IMR-90 (cell line): Measurements from ENCODE around the gene PDCL3. TPM values are rescaled to one million over a fixed set of nuclear protein-coding genes. Genes with fewer than 3 reads are reported as not detected.

Experiments used
- ATAC-seq: fragments of 200-7000 bp; cut with Tn5 transposase; 2 replicates; pipeline ENCODE4 v1.9.1; 2020; ENCODE audit warnings: low read depth, mild to moderate bottlenecking, moderate library complexity
- BruUV-seq: library from RNA; stranded (reverse); fragments of 400-500 nt; replicated peaks from 2 replicates; lab custom pipeline; 2021; lab: Mats Ljungman, UMichigan
- CTCF ChIA-PET: fragments of 300-600 bp; formaldehyde crosslinking; extraction: SDS; loops from one replicate; lab custom pipeline; 2021; ENCODE audit warnings: antibody characterized with exemption; lab: Yijun Ruan, JAX
- POLR2A ChIA-PET: fragments of 300-600 bp; sonication (Branson Sonifier 250); formaldehyde crosslinking; loops from one replicate; lab custom pipeline; 2022; ENCODE audit warnings: antibody characterized with exemption; ENCODE audit not compliant: unreplicated experiment; lab: Charles Lee
- DNase-seq: peaks from one replicate; pipeline ENCODE4 v3.0.0; 2013
- H2AFZ ChIP-seq: replicated peaks from 2 replicates; pipeline ENCODE3; 2013; ENCODE audit warnings: low read length, mild to moderate bottlenecking; ENCODE audit not compliant: poor library complexity
- H2AK5ac ChIP-seq: 2 replicates; pipeline ENCODE4 v1.6.1; 2013; ENCODE audit warnings: low read depth, low read length, inconsistent platforms
- H2AK9ac ChIP-seq: replicated peaks from 2 replicates; pipeline ENCODE3; 2013; ENCODE audit warnings: mild to moderate bottlenecking, low read depth, low read length, moderate library complexity; ENCODE audit not compliant: poor library complexity
- H2BK120ac ChIP-seq: 2 replicates; pipeline ENCODE4 v1.6.1; 2013; ENCODE audit warnings: low read depth, low read length, inconsistent platforms
- H2BK15ac ChIP-seq: 3 replicates; pipeline ENCODE4 v1.6.1; 2013; ENCODE audit warnings: low read depth, low read length, inconsistent platforms
- H2BK20ac ChIP-seq: 2 replicates; pipeline ENCODE4 v1.6.1; 2013; ENCODE audit warnings: low read depth, mild to moderate bottlenecking, inconsistent platforms, low read length, moderate library complexity
- H2BK5ac ChIP-seq: 2 replicates; pipeline ENCODE4 v1.6.1; 2013; ENCODE audit warnings: mild to moderate bottlenecking, low read depth, low read length, inconsistent platforms; ENCODE audit not compliant: poor library complexity, severe bottlenecking
- H3K14ac ChIP-seq: replicated peaks from 2 replicates; pipeline ENCODE4 v1.6.1; 2013; ENCODE audit warnings: low read depth, low read length, inconsistent platforms
- H3K18ac ChIP-seq: 2 replicates; pipeline ENCODE4 v1.6.1; 2013; ENCODE audit warnings: low read depth, low read length, control low read depth
- H3K23ac ChIP-seq: 2 replicates; pipeline ENCODE4 v1.6.1; 2013; ENCODE audit warnings: low read depth, low read length, inconsistent platforms
- H3K27ac ChIP-seq: 2 replicates; pipeline ENCODE4 v1.5.1; 2013; ENCODE audit warnings: mild to moderate bottlenecking, control low read depth, low read length; ENCODE audit not compliant: insufficient read depth
- H3K27me3 ChIP-seq: 2 replicates; pipeline ENCODE4 v1.6.1; 2013; ENCODE audit warnings: low read length; ENCODE audit not compliant: control insufficient read depth, insufficient read depth
- H3K36me3 ChIP-seq: 2 replicates; pipeline ENCODE4 v1.6.1; 2013; ENCODE audit warnings: low read length, mixed read lengths; ENCODE audit not compliant: control insufficient read depth, insufficient read depth
- H3K4ac ChIP-seq: 2 replicates; pipeline ENCODE4 v1.6.1; 2013; ENCODE audit warnings: low read depth, low read length, inconsistent platforms
- H3K4me1 ChIP-seq: 2 replicates; pipeline ENCODE4 v1.6.1; 2013; ENCODE audit warnings: low read length, mixed read lengths; ENCODE audit not compliant: control insufficient read depth, insufficient read depth
- H3K4me2 ChIP-seq: 2 replicates; pipeline ENCODE4 v1.6.1; 2013; ENCODE audit warnings: low read depth, mild to moderate bottlenecking, control low read depth, low read length, moderate library complexity
- H3K4me3 ChIP-seq: 2 replicates; pipeline ENCODE4 v1.5.1; 2013; ENCODE audit warnings: low read depth, mild to moderate bottlenecking, control low read depth, low read length, moderate library complexity; ENCODE audit not compliant: insufficient read depth
- H3K56ac ChIP-seq: 2 replicates; pipeline ENCODE4 v1.6.1; 2013; ENCODE audit warnings: low read length, inconsistent platforms; ENCODE audit not compliant: insufficient read depth; ENCODE audit errors: extremely low read depth
- H3K79me1 ChIP-seq, 2 experiments: 2 replicates each; pipeline ENCODE4 v1.6.1; 2013; ENCODE audit warnings: low read length in 2 of 2, inconsistent platforms in 1 of 2, low read depth in 1 of 2
- H3K9ac ChIP-seq: 2 replicates; pipeline ENCODE4 v1.6.1; 2013; ENCODE audit warnings: low read depth, low read length, control low read depth
- H3K9me1 ChIP-seq: 2 replicates; pipeline ENCODE4 v1.6.1; 2013; ENCODE audit warnings: low read length, inconsistent platforms; ENCODE audit not compliant: insufficient read depth
- H3K9me3 ChIP-seq: 2 replicates; pipeline ENCODE4 v1.6.1; 2013; ENCODE audit warnings: low read length; ENCODE audit not compliant: control insufficient read depth, insufficient read depth
- H4K20me1 ChIP-seq: 2 replicates; pipeline ENCODE4 v1.6.1; 2013; ENCODE audit warnings: low read length, inconsistent platforms; ENCODE audit not compliant: insufficient read depth
- H4K5ac ChIP-seq: 2 replicates; pipeline ENCODE4 v1.6.1; 2013; ENCODE audit warnings: mild to moderate bottlenecking, low read depth, low read length, control low read depth
- H4K8ac ChIP-seq, 2 experiments: 2 replicates each; pipeline ENCODE4 v1.6.1; 2013; ENCODE audit warnings: low read depth in 2 of 2, low read length in 2 of 2, control low read depth in 1 of 2, inconsistent platforms in 1 of 2
- H4K91ac ChIP-seq: 2 replicates; pipeline ENCODE4 v1.6.1; 2013; ENCODE audit warnings: low read depth, low read length, inconsistent platforms; ENCODE audit not compliant: insufficient read depth
- CEBPB ChIP-seq: IDR thresholded peaks from 2 replicates; pipeline ENCODE4 v1.6.1; 2012; ENCODE audit warnings: low read depth, low read length, improper control_type of control experiment
- CHD1 ChIP-seq: IDR thresholded peaks from 2 replicates; pipeline ENCODE4 v1.6.1; 2012; ENCODE audit warnings: low read depth, low read length, improper control_type of control experiment
- FOS ChIP-seq: fragments of 150-350 bp; IDR thresholded peaks from 2 replicates; pipeline ENCODE4 v1.6.1; 2016; ENCODE audit warnings: low read depth, low read length
- MAFK ChIP-seq: IDR thresholded peaks from 2 replicates; pipeline ENCODE4 v1.6.1; 2012; ENCODE audit warnings: low read depth, low read length, improper control_type of control experiment
- MAZ ChIP-seq: IDR thresholded peaks from 2 replicates; pipeline ENCODE4 v1.6.1; 2012; ENCODE audit warnings: low read depth, mild to moderate bottlenecking, low read length, improper control_type of control experiment, moderate library complexity, borderline replicate concordance
- MXI1 ChIP-seq: IDR thresholded peaks from 2 replicates; pipeline ENCODE4 v1.6.1; 2012; ENCODE audit warnings: low read depth, mild to moderate bottlenecking, low read length, moderate library complexity, borderline replicate concordance
- NFE2L2 ChIP-seq: fragments of 150-350 bp; IDR thresholded peaks from 2 replicates; pipeline ENCODE4 v1.6.1; 2016; ENCODE audit warnings: low read depth, mild to moderate bottlenecking, low read length
- RAD21 ChIP-seq: IDR thresholded peaks from 2 replicates; pipeline ENCODE4 v1.6.1; 2012; ENCODE audit warnings: low read length, improper control_type of control experiment
- SMC3 ChIP-seq: fragments of 150-350 bp; IDR thresholded peaks from 2 replicates; pipeline ENCODE4 v1.6.1; 2016; ENCODE audit warnings: low read depth, mild to moderate bottlenecking, antibody characterized with exemption, low read length, moderate library complexity
- WGBS, 2 experiments: methylation state at CpG; one replicate each; pipeline versions ENCODE4 v1.1.5 to v1.1.7; 2013; ENCODE audit warnings: missing lambda C conversion rate in 2 of 2; ENCODE audit not compliant: insufficient read length in 1 of 2; ENCODE audit errors: extremely low coverage in 2 of 2; 5-methylcytosine and 5-hydroxymethylcytosine counted together
- dilution Hi-C: fragments of 300-500 bp; cut with HindIII; formaldehyde crosslinking; loops from one replicate; pipeline ENCODE4 v1.14.3; 2018; ENCODE audit warnings: low sequenced_read_pairs; ENCODE audit not compliant: unreplicated experiment
- in situ Hi-C: fragments of 300-500 bp; cut with MboI; formaldehyde crosslinking; loops from 3 replicates; pipeline ENCODE4 v1.14.3; 2019; ENCODE audit warnings: low sequenced_read_pairs, inconsistent platforms, mixed read lengths
- intact Hi-C: fragments of 100-400 bp; cut with micrococcal nuclease; formaldehyde crosslinking; loops from 2 replicates; pipeline ENCODE4 v1.10.0; 2022
- polyA plus RNA-seq, 3 experiments: library from polyadenylated mRNA; depleted of rRNA; stranded (reverse); fragments of >200 nt; gene quantifications; 2 replicates each; pipeline ENCODE4 v1.2.3, GENCODE V29; 2012; ENCODE audit warnings: low replicate concordance in 1 of 3
- total RNA-seq: library from RNA; depleted of rRNA; stranded (reverse); fragments of >200 nt; gene quantifications from 2 replicates; pipeline ENCODE4 v1.2.3, GENCODE V29; 2012
- TF ChIP-seq, protein P1 (sequence below): fragments of 150-350 bp; IDR thresholded peaks from 2 replicates; pipeline ENCODE4 v1.6.1; 2016; ENCODE audit warnings: low read depth, mild to moderate bottlenecking, low read length, moderate library complexity, borderline replicate concordance
- TF ChIP-seq, protein P2 (sequence below): fragments of 150-350 bp; IDR thresholded peaks from 2 replicates; pipeline ENCODE4 v1.6.1; 2017; ENCODE audit warnings: mild to moderate bottlenecking, antibody characterized with exemption, low read length, low read depth

PDCL3 gene
- total and polyA plus RNA-seq, 2 of the 4 experiments (the other 2 are of a cell fraction), result 9.5 to 26.4 TPM

GRCh38 chr2:100614455-100615000 lies 51.7 kb downstream of the PDCL3 start:
- Histone ChIP-seq H4K8ac (no peak overlapping the region), H2BK120ac (no peak overlapping the region), H3K9ac (no peak overlapping the region), H2AFZ (no peak overlapping the region), H3K56ac (no peak overlapping the region), H3K4me2 (no peak overlapping the region), H2BK20ac (no peak overlapping the region), H4K20me1 (no peaks in the 10 kb centered on the region), H4K91ac (no peak overlapping the region), H3K27me3 (peaks cover 29% of the 10 kb centered on the region), H3K27ac (no peak overlapping the region), H3K36me3 (no peaks in the 10 kb centered on the region), H3K4ac (no peak overlapping the region), H3K14ac (no peak overlapping the region), H2BK5ac (no peak overlapping the region), H4K5ac (no peak overlapping the region), H3K4me1 (no peaks in the 10 kb centered on the region), H3K4me3 (no peak overlapping the region), H3K79me1 (no peaks in the 10 kb centered on the region), H3K9me3 (no peaks in the 10 kb centered on the region), H2BK15ac (no peak overlapping the region), H3K23ac (no peak overlapping the region), H3K18ac (no peak overlapping the region), H2AK5ac (no peak overlapping the region), H2AK9ac (no peak overlapping the region), H3K9me1 (0 out of 2 replicates have a peak, but pooled peaks cover 2% of the 10 kb centered on the region)
- ChIA-PET CTCF (interaction anchor here (0.6 kb wide), 1 partner anchor 941 kb away, joined by 3 read pairs; no protein-coding TSS in a partner anchor), POLR2A (no interaction called here)
- DNase-seq (no peak), ATAC-seq (no peak)
- WGBS, 2 experiments, result no CpG with 5 or more reads among the region's 11 CpGs
- dilution Hi-C loops (no loop called here), in situ Hi-C loops (loop anchor here (25.0 kb wide), 2 partner anchors 198 to 598 kb away; partner anchors contain the start of gene NPAS2), intact Hi-C loops (no loop called here)
- no TSS peak for BruUV-seq
- no peak for TF ChIP-seq MXI1
- no peak for TF ChIP-seq CHD1
- TF ChIP-seq FOS, result no peak
- TF ChIP-seq SMC3, result no peak
- no peak for TF ChIP-seq RAD21
- no peak for TF ChIP-seq CEBPB
- no peak for TF ChIP-seq MAZ
- TF ChIP-seq, protein P1, sequence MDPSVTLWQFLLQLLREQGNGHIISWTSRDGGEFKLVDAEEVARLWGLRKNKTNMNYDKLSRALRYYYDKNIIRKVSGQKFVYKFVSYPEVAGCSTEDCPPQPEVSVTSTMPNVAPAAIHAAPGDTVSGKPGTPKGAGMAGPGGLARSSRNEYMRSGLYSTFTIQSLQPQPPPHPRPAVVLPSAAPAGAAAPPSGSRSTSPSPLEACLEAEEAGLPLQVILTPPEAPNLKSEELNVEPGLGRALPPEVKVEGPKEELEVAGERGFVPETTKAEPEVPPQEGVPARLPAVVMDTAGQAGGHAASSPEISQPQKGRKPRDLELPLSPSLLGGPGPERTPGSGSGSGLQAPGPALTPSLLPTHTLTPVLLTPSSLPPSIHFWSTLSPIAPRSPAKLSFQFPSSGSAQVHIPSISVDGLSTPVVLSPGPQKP, result no peak
- TF ChIP-seq, protein P2, sequence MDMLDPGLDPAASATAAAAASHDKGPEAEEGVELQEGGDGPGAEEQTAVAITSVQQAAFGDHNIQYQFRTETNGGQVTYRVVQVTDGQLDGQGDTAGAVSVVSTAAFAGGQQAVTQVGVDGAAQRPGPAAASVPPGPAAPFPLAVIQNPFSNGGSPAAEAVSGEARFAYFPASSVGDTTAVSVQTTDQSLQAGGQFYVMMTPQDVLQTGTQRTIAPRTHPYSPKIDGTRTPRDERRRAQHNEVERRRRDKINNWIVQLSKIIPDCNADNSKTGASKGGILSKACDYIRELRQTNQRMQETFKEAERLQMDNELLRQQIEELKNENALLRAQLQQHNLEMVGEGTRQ, result no peak
- TF ChIP-seq MAFK, result no peak
- no peak for TF ChIP-seq NFE2L2
